ENCODE measurements around the gene DAAM1.

DNA sequence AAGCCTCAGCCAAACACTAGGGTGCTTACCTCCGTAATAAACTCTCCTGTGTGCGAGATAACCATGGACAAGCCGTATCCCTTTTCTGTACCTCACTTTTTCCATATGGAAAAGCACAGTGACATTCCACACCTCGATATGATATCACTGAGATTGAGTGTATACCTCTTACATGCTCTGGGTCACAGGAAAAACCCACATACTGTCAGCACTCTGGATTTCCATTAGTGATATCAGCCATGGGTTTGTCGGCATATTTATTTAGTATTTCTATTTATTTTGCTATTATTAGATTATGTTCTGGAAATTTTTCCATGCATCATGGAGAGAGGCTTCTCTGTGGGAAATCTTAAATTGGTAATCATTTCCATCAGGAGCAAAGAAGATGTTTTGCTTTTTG is 28.0 kb upstream of the DAAM1 start:
- TF ChIP-seq CHD4 (IDR thresholded peaks at IDR 0.05; ENCODE audit: borderline replicate concordance) (no peak), MAZ (IDR thresholded peaks at IDR 0.05; ENCODE audit: borderline replicate concordance, low read depth, low read length) (no peak), POLR2AphosphoS2 (conservative IDR thresholded peaks at IDR 0.05; ENCODE audit: low read length) (no peak), MYC (IDR thresholded peaks at IDR 0.05; ENCODE audit: borderline replicate concordance, low read length) (no peak), RCOR1 (IDR thresholded peaks at IDR 0.05; ENCODE audit: low read depth, low read length) (no peak), HDAC2 (IDR thresholded peaks at IDR 0.05) (no peak)
- TF ChIP-seq, protein P1, sequence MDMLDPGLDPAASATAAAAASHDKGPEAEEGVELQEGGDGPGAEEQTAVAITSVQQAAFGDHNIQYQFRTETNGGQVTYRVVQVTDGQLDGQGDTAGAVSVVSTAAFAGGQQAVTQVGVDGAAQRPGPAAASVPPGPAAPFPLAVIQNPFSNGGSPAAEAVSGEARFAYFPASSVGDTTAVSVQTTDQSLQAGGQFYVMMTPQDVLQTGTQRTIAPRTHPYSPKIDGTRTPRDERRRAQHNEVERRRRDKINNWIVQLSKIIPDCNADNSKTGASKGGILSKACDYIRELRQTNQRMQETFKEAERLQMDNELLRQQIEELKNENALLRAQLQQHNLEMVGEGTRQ (IDR thresholded peaks at IDR 0.05), result no peak
- TF ChIP-seq, protein P2, sequence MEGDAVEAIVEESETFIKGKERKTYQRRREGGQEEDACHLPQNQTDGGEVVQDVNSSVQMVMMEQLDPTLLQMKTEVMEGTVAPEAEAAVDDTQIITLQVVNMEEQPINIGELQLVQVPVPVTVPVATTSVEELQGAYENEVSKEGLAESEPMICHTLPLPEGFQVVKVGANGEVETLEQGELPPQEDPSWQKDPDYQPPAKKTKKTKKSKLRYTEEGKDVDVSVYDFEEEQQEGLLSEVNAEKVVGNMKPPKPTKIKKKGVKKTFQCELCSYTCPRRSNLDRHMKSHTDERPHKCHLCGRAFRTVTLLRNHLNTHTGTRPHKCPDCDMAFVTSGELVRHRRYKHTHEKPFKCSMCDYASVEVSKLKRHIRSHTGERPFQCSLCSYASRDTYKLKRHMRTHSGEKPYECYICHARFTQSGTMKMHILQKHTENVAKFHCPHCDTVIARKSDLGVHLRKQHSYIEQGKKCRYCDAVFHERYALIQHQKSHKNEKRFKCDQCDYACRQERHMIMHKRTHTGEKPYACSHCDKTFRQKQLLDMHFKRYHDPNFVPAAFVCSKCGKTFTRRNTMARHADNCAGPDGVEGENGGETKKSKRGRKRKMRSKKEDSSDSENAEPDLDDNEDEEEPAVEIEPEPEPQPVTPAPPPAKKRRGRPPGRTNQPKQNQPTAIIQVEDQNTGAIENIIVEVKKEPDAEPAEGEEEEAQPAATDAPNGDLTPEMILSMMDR (IDR thresholded peaks at IDR 0.05), result no peak

All from A549 (cell line).